ENCODE results near the gene SMTNL2.
A peak's percentile ranks its signal among the peaks of the same experiment; 100 is the strongest.
"Not testable (repeated sequence)": the region's sequence is repeated elsewhere in the genome, so short reads cannot be mapped to it uniquely, and the experiment has no call there.

Gene SMTNL2

GRCh38 chr17:4594406-4594805, 10.1 kb downstream of the SMTNL2 start:
- Histone ChIP-seq H3K4me1 (ENCODE audit: control insufficient read depth, insufficient read depth, low read length) (no peaks in the 10 kb centered on the region), H3K4me3 (ENCODE audit: low read length) (no peak overlapping the region), H3K36me3 (ENCODE audit: control insufficient read depth, insufficient read depth, low read length) (no peaks in the 10 kb centered on the region), H3K9ac (ENCODE audit: low read length) (no peak overlapping the region), H3K27ac (ENCODE audit: low read depth, low read length) (no peak overlapping the region), H3K27me3 (ENCODE audit: control insufficient read depth, insufficient read depth, low read length) (peaks cover 5% of the 10 kb centered on the region)

GRCh38 chr17:4594931-4595684, 10.8 kb downstream of the SMTNL2 start:
- no peak overlapping the region for H3K4me3 ChIP-seq (ENCODE audit: low read length)
- H3K4me1 ChIP-seq (ENCODE audit: control insufficient read depth, insufficient read depth, low read length), result no peaks in the 10 kb centered on the region
- H3K27me3 ChIP-seq (ENCODE audit: control insufficient read depth, insufficient read depth, low read length), result peaks cover 7% of the 10 kb centered on the region
- H3K27ac ChIP-seq (ENCODE audit: low read depth, low read length), result no peak overlapping the region
- no peaks in the 10 kb centered on the region for H3K36me3 ChIP-seq (ENCODE audit: control insufficient read depth, insufficient read depth, low read length)
- no peak overlapping the region for H3K9ac ChIP-seq (ENCODE audit: low read length)

- not testable (repeated sequence) for H3K27ac ChIP-seq (ENCODE audit: low read depth, low read length); H3K4me3 ChIP-seq (ENCODE audit: low read length); H3K36me3 ChIP-seq (ENCODE audit: control insufficient read depth, insufficient read depth, low read length); H3K9ac ChIP-seq (ENCODE audit: low read length); H3K27me3 ChIP-seq (ENCODE audit: control insufficient read depth, insufficient read depth, low read length); H3K4me1 ChIP-seq (ENCODE audit: control insufficient read depth, insufficient read depth, low read length)
Measured at GRCh38 chr17:4595685-4596342, 11.5 kb downstream of the SMTNL2 start.

GRCh38 chr17:4596636-4597380, 12.5 kb downstream of the SMTNL2 start:
- Histone ChIP-seq H3K9ac (ENCODE audit: low read length) (no peak overlapping the region), H3K4me3 (ENCODE audit: low read length) (no peak overlapping the region), H3K27me3 (ENCODE audit: control insufficient read depth, insufficient read depth, low read length) (peaks cover 7% of the 10 kb centered on the region), H3K27ac (ENCODE audit: low read depth, low read length) (no peak overlapping the region), H3K4me1 (ENCODE audit: control insufficient read depth, insufficient read depth, low read length) (no peaks in the 10 kb centered on the region), H3K36me3 (ENCODE audit: control insufficient read depth, insufficient read depth, low read length) (no peaks in the 10 kb centered on the region)

- no peak overlapping the region for H3K9ac ChIP-seq (ENCODE audit: low read length)
- H3K27ac ChIP-seq (ENCODE audit: low read depth, low read length), result no peak overlapping the region
- no peaks in the 10 kb centered on the region for H3K36me3 ChIP-seq (ENCODE audit: control insufficient read depth, insufficient read depth, low read length)
- H3K27me3 ChIP-seq (ENCODE audit: control insufficient read depth, insufficient read depth, low read length), result peaks cover 7% of the 10 kb centered on the region
- no peak overlapping the region for H3K4me3 ChIP-seq (ENCODE audit: low read length)
- no peaks in the 10 kb centered on the region for H3K4me1 ChIP-seq (ENCODE audit: control insufficient read depth, insufficient read depth, low read length)
Measured at GRCh38 chr17:4597975-4598374, 13.6 kb downstream of the SMTNL2 start.

- Histone ChIP-seq H3K4me3 (ENCODE audit: low read length) (peak overlapping the region; percentile 27), H3K27ac (ENCODE audit: low read depth, low read length) (no peak overlapping the region), H3K9ac (ENCODE audit: low read length) (no peak overlapping the region)
Measured at GRCh38 chr17:4598776-4599504, 14.6 kb downstream of the SMTNL2 start.

GRCh38 chr17:4599505-4600281, 15.4 kb downstream of the SMTNL2 start:
- Histone ChIP-seq H3K36me3 (ENCODE audit: control insufficient read depth, insufficient read depth, low read length) (no peaks in the 10 kb centered on the region), H3K4me3 (ENCODE audit: low read length) (peak overlapping the region; percentile 27), H3K27ac (ENCODE audit: low read depth, low read length) (no peak overlapping the region), H3K9ac (ENCODE audit: low read length) (no peak overlapping the region), H3K27me3 (ENCODE audit: control insufficient read depth, insufficient read depth, low read length) (peaks cover 7% of the 10 kb centered on the region), H3K4me1 (ENCODE audit: control insufficient read depth, insufficient read depth, low read length) (no peaks in the 10 kb centered on the region)

More at GRCh38 chr17:4598776-4599504, 14.6 kb downstream of the SMTNL2 start:
- no peaks in the 10 kb centered on the region for H3K4me1 ChIP-seq (ENCODE audit: control insufficient read depth, insufficient read depth, low read length)
- H3K27me3 ChIP-seq (ENCODE audit: control insufficient read depth, insufficient read depth, low read length), result peaks cover 7% of the 10 kb centered on the region
- H3K36me3 ChIP-seq (ENCODE audit: control insufficient read depth, insufficient read depth, low read length), result no peaks in the 10 kb centered on the region

GRCh38 chr17:4600563-4600962, 16.2 kb downstream of the SMTNL2 start:
- Histone ChIP-seq H3K4me3 (ENCODE audit: low read length) (no peak overlapping the region), H3K27ac (ENCODE audit: low read depth, low read length) (no peak overlapping the region), H3K4me1 (ENCODE audit: control insufficient read depth, insufficient read depth, low read length) (no peaks in the 10 kb centered on the region), H3K36me3 (ENCODE audit: control insufficient read depth, insufficient read depth, low read length) (no peaks in the 10 kb centered on the region), H3K9ac (ENCODE audit: low read length) (no peak overlapping the region), H3K27me3 (ENCODE audit: control insufficient read depth, insufficient read depth, low read length) (peaks cover 7% of the 10 kb centered on the region)

GRCh38 chr17:4601326-4601725, 17.0 kb downstream of the SMTNL2 start:
- Histone ChIP-seq H3K27me3 (ENCODE audit: control insufficient read depth, insufficient read depth, low read length) (peaks cover 7% of the 10 kb centered on the region), H3K36me3 (ENCODE audit: control insufficient read depth, insufficient read depth, low read length) (no peaks in the 10 kb centered on the region), H3K9ac (ENCODE audit: low read length) (no peak overlapping the region), H3K27ac (ENCODE audit: low read depth, low read length) (no peak overlapping the region), H3K4me1 (ENCODE audit: control insufficient read depth, insufficient read depth, low read length) (no peaks in the 10 kb centered on the region), H3K4me3 (ENCODE audit: low read length) (no peak overlapping the region)

GRCh38 chr17:4602041-4602440, 17.7 kb downstream of the SMTNL2 start:
- no peak overlapping the region for H3K27ac ChIP-seq (ENCODE audit: low read depth, low read length)
- no peak overlapping the region for H3K9ac ChIP-seq (ENCODE audit: low read length)
- H3K4me1 ChIP-seq (ENCODE audit: control insufficient read depth, insufficient read depth, low read length), result no peaks in the 10 kb centered on the region
- H3K4me3 ChIP-seq (ENCODE audit: low read length), result no peak overlapping the region
- H3K27me3 ChIP-seq (ENCODE audit: control insufficient read depth, insufficient read depth, low read length), result peaks cover 7% of the 10 kb centered on the region
- H3K36me3 ChIP-seq (ENCODE audit: control insufficient read depth, insufficient read depth, low read length), result no peaks in the 10 kb centered on the region

GRCh38 chr17:4604111-4604644, 19.8 kb downstream of the SMTNL2 start:
- Histone ChIP-seq H3K4me3 (ENCODE audit: low read length) (no peak overlapping the region), H3K27me3 (ENCODE audit: control insufficient read depth, insufficient read depth, low read length) (peaks cover 4% of the 10 kb centered on the region), H3K9ac (ENCODE audit: low read length) (no peak overlapping the region), H3K36me3 (ENCODE audit: control insufficient read depth, insufficient read depth, low read length) (no peaks in the 10 kb centered on the region), H3K4me1 (ENCODE audit: control insufficient read depth, insufficient read depth, low read length) (no peaks in the 10 kb centered on the region), H3K27ac (ENCODE audit: low read depth, low read length) (no peak overlapping the region)

Data from rectal smooth muscle tissue (tissue), 1 donor.